Stomach (tissue), 4 donors: ENCODE results near the gene SPG7.

Source experiments
- POLR2A ChIP-seq, 4 donors: fragments of 450-650 bp; IDR thresholded peaks; one replicate each; pipeline ENCODE4 v1.6.1; 2016; ENCODE audit warnings: antibody characterized with exemption in 4 of 4, control low read depth in 2 of 4, mild to moderate bottlenecking in 1 of 4, moderate library complexity in 1 of 4
- POLR2AphosphoS5 ChIP-seq, 3 donors: sonication (generic); formaldehyde crosslinking; IDR thresholded peaks; one replicate each; pipeline ENCODE4 v1.6.1; 2016; ENCODE audit warnings: antibody characterized with exemption in 3 of 3

GRCh38 chr16:89581861-89582563 lies 73.8 kb downstream of the SPG7 start:
- TF ChIP-seq POLR2A (IDR thresholded peaks at IDR 0.05) (no peak), POLR2AphosphoS5 (IDR thresholded peaks at IDR 0.05) (peak in 2 of 3 donors; percentile 53 to 85)
